Ascending aorta (tissue), 2 donors: Measurements from ENCODE around the gene FSHB. TPM values are rescaled to one million over a fixed set of nuclear protein-coding genes. Genes with fewer than 3 reads are reported as not detected.

Source experiments
- DNase-seq, 2 donors: peaks; one replicate each; pipeline ENCODE4 v3.0.0-alpha.2; 2019; ENCODE audit warnings: low spot score in 2 of 2
- H3K27ac ChIP-seq, 2 donors: fragments of 200-600 bp; sonication (generic); one replicate each; pipeline ENCODE4 v1.5.1; 2016 to 2017; ENCODE audit warnings: mild to moderate bottlenecking in 1 of 2
- H3K27me3 ChIP-seq: fragments of 200-600 bp; sonication (generic); one replicate; pipeline ENCODE4 v1.5.1; 2017
- H3K36me3 ChIP-seq, 2 donors: fragments of 200-600 bp; sonication (generic); one replicate each; pipeline ENCODE4 v1.5.1; 2016
- H3K4me1 ChIP-seq, 2 donors: fragments of 200-600 bp; sonication (generic); one replicate each; pipeline ENCODE4 v1.5.1; 2016 to 2017; ENCODE audit warnings: mild to moderate bottlenecking in 1 of 2
- H3K4me3 ChIP-seq, 2 donors: fragments of 200-600 bp; sonication (generic); one replicate each; pipeline ENCODE4 v1.5.1; 2016 to 2017; ENCODE audit warnings: mild to moderate bottlenecking in 1 of 2
- H3K9me3 ChIP-seq, 2 donors: fragments of 200-600 bp; sonication (generic); one replicate each; pipeline ENCODE4 v1.5.1; 2016
- CTCF ChIP-seq, 3 experiments: fragments of 200-600 bp in 2 of 3; fragments of 450-650 bp in 1 of 3; sonication (generic) in 2 of 3; IDR thresholded peaks; one replicate each; pipeline ENCODE4 v1.5.1; 2016 to 2019; ENCODE audit warnings: antibody characterized with exemption in 3 of 3, mild to moderate bottlenecking in 1 of 3, moderate library complexity in 1 of 3
- intact Hi-C: fragments of 100-400 bp; cut with DNase I; formaldehyde crosslinking; loops from one replicate; pipeline ENCODE4 v1.15.1; 2023
- total RNA-seq: library from RNA; depleted of rRNA; stranded (reverse); fragments of >200 nt; gene quantifications from one replicate; pipeline ENCODE4 v1.1.0, GENCODE V29; 2016

The FSHB gene
- total RNA-seq, 1 donor from 2014 or later, result not detected

GRCh38 chr11:30203850-30204249 lies 27.0 kb upstream of the FSHB start:
- Histone ChIP-seq H3K27ac (no peak overlapping the region), H3K4me3 (no peak overlapping the region), H3K4me1 (no peaks in the 10 kb centered on the region), H3K36me3 (no peaks in the 10 kb centered on the region), H3K9me3 (no peaks in the 10 kb centered on the region), H3K27me3 (no peaks in the 10 kb centered on the region)
- no peak for DNase-seq
- intact Hi-C loops, result no loop called here
- no peak for TF ChIP-seq CTCF (IDR thresholded peaks at IDR 0.05)

- H3K27ac ChIP-seq, result no peak overlapping the region
- no peaks in the 10 kb centered on the region for H3K9me3 ChIP-seq
- no peaks in the 10 kb centered on the region for H3K27me3 ChIP-seq
- no peak overlapping the region for H3K4me3 ChIP-seq
- intact Hi-C loops, result no loop called here
- H3K4me1 ChIP-seq, result no peaks in the 10 kb centered on the region
- H3K36me3 ChIP-seq, result no peaks in the 10 kb centered on the region
- DNase-seq, result no peak
- TF ChIP-seq CTCF (IDR thresholded peaks at IDR 0.05), result no peak
Observed at GRCh38 chr11:30206249-30206996, 24.4 kb upstream of the FSHB start.

GRCh38 chr11:30210357-30210756 lies 20.5 kb upstream of the FSHB start:
- no peaks in the 10 kb centered on the region for H3K36me3 ChIP-seq
- H3K9me3 ChIP-seq, result no peaks in the 10 kb centered on the region
- no peaks in the 10 kb centered on the region for H3K4me1 ChIP-seq
- no peak overlapping the region for H3K27ac ChIP-seq
- no peak overlapping the region for H3K4me3 ChIP-seq
- no peaks in the 10 kb centered on the region for H3K27me3 ChIP-seq
- intact Hi-C loops, result no loop called here
- TF ChIP-seq CTCF (IDR thresholded peaks at IDR 0.05), result no peak
- DNase-seq, result no peak

GRCh38 chr11:30216534-30216933 lies 14.3 kb upstream of the FSHB start:
- Histone ChIP-seq H3K27me3 (no peaks in the 10 kb centered on the region), H3K9me3 (no peaks in the 10 kb centered on the region), H3K27ac (no peak overlapping the region), H3K36me3 (no peaks in the 10 kb centered on the region), H3K4me1 (no peaks in the 10 kb centered on the region), H3K4me3 (no peak overlapping the region)
- no peak for TF ChIP-seq CTCF (IDR thresholded peaks at IDR 0.05)
- intact Hi-C loops, result no loop called here
- no peak for DNase-seq

- H3K27ac ChIP-seq, result no peak overlapping the region
- no peaks in the 10 kb centered on the region for H3K9me3 ChIP-seq
- TF ChIP-seq CTCF (IDR thresholded peaks at IDR 0.05), result no peak
- H3K4me1 ChIP-seq, result no peaks in the 10 kb centered on the region
- DNase-seq, result no peak
- intact Hi-C loops, result no loop called here
- no peaks in the 10 kb centered on the region for H3K36me3 ChIP-seq
- no peak overlapping the region for H3K4me3 ChIP-seq
- H3K27me3 ChIP-seq, result no peaks in the 10 kb centered on the region
Observed at GRCh38 chr11:30218278-30218677, 12.5 kb upstream of the FSHB start.

- Histone ChIP-seq H3K4me1 (no peaks in the 10 kb centered on the region), H3K9me3 (no peaks in the 10 kb centered on the region), H3K27ac (no peak overlapping the region), H3K4me3 (no peak overlapping the region), H3K36me3 (no peaks in the 10 kb centered on the region), H3K27me3 (no peaks in the 10 kb centered on the region)
- intact Hi-C loops, result no loop called here
- DNase-seq, result no peak
- TF ChIP-seq CTCF (IDR thresholded peaks at IDR 0.05), result no peak
Observed at GRCh38 chr11:30225642-30226041, 5.2 kb upstream of the FSHB start.
